HG03521 (cell line): ENCODE results near the gene NPDC1.
A peak's percentile ranks its signal among the peaks of the same experiment; 100 is the strongest.
"Not testable (repeated sequence)": the region's sequence is repeated elsewhere in the genome, so short reads cannot be mapped to it uniquely, and the experiment has no call there.

Experiments
- ATAC-seq: cut with Tn5 transposase; IDR thresholded peaks from one replicate; pipeline ENCODE4 v1.9.1; 2021; ENCODE audit warnings: mild to moderate bottlenecking, moderate library complexity; ENCODE audit not compliant: unreplicated experiment

Gene NPDC1

GRCh38 chr9:137075275-137075775 is 29.3 kb upstream of the NPDC1 start:
- no peak for ATAC-seq

GRCh38 chr9:137074657-137075274 is 28.8 kb upstream of the NPDC1 start:
- ATAC-seq: no peak

GRCh38 chr9:137073992-137074399 is 28.0 kb upstream of the NPDC1 start:
- ATAC-seq: no peak

- no peak for ATAC-seq
These were observed 25.3 kb upstream of the NPDC1 start for GRCh38 chr9:137071282-137071681.

- peak; percentile 8 for ATAC-seq
These were observed 24.9 kb upstream of the NPDC1 start for GRCh38 chr9:137070906-137071275.

- ATAC-seq: peak; percentile 57
These were observed 24.4 kb upstream of the NPDC1 start, which contains the start of gene SAPCD2 for GRCh38 chr9:137070201-137070905. Gene SAPCD2 (minus strand): TSS chr9:137070557. CDS start chr9:137070460, 97 bp downstream.

- ATAC-seq: peak; percentile 12
These were observed 23.6 kb upstream of the NPDC1 start for GRCh38 chr9:137069508-137070091.

GRCh38 chr9:137068539-137069507 is 22.8 kb upstream of the NPDC1 start:
- no peak for ATAC-seq

- no peak for ATAC-seq
These were observed 22.0 kb upstream of the NPDC1 start for GRCh38 chr9:137067860-137068538.

GRCh38 chr9:137066096-137066861 is 20.3 kb upstream of the NPDC1 start:
- no peak for ATAC-seq

GRCh38 chr9:137065336-137065967 is 19.5 kb upstream of the NPDC1 start:
- no peak for ATAC-seq

GRCh38 chr9:137064880-137065164 is 18.8 kb upstream of the NPDC1 start:
- ATAC-seq: no peak

- ATAC-seq: no peak
These were observed 18.3 kb upstream of the NPDC1 start for GRCh38 chr9:137064027-137064879.

- no peak for ATAC-seq
These were observed 17.5 kb upstream of the NPDC1 start for GRCh38 chr9:137063311-137064026.

- not testable (repeated sequence) for ATAC-seq
These were observed 16.8 kb upstream of the NPDC1 start for GRCh38 chr9:137062798-137063197.

- ATAC-seq: no peak
These were observed 16.4 kb upstream of the NPDC1 start for GRCh38 chr9:137062384-137062783.

GRCh38 chr9:137058521-137059234 is 12.7 kb upstream of the NPDC1 start:
- ATAC-seq: no peak
